ENCODE data around the gene PDE4B. TPM values are rescaled to one million over a fixed set of nuclear protein-coding genes. Genes with fewer than 3 reads are reported as not detected.

Gene PDE4B
- total and polyA plus RNA-seq, 9 of the 15 experiments (the other 6 are each of a cell fraction or from before 2014, with no cell fraction given), result 0.09 TPM; not detected in 8

GRCh38 chr1:66282891-66283621, 490.4 kb downstream of the PDE4B start:
- no TSS peak for BruUV-seq (replicated peaks)
- ChIA-PET CTCF (ENCODE audit: low intra/inter-chr PET ratio) (no interaction called here), POLR2A (no interaction called here)
- H3K4me1 ChIP-seq (replicated peaks in 1 of 2; ENCODE audit: control insufficient read depth in 2 of 2, insufficient read depth in 2 of 2, low read length in 2 of 2), result no peaks in the 10 kb centered on the region
- no peak overlapping the region for H3K4me2 ChIP-seq (ENCODE audit: insufficient read depth, low read length)
- H3K79me2 ChIP-seq (ENCODE audit: control insufficient read depth, insufficient read depth, low read length), result no peaks in the 10 kb centered on the region
- DNase-seq (ENCODE audit: extremely low read depth in 1 of 4, low spot score in 3 of 4) (no peak), ATAC-seq (no peak), FAIRE-seq (no peak)
- no peak overlapping the region for H2AFZ ChIP-seq (ENCODE audit: low read depth, low read length)
- in situ Hi-C loops (cut with MboI), result no loop called here
- H3K9ac ChIP-seq (ENCODE audit: insufficient read depth in 1 of 2, low read depth in 2 of 2, low read length in 2 of 2), result no peak overlapping the region
- 4% methylated on average over 3 of the region's 3 CpGs for WGBS (ENCODE audit: insufficient coverage, low coverage, missing lambda C conversion rate)
- no peak overlapping the region for H3K4me3 ChIP-seq
- H3K9me1 ChIP-seq (ENCODE audit: control insufficient read depth, insufficient read depth, low read length), result no peaks in the 10 kb centered on the region
- H3K27ac ChIP-seq (ENCODE audit: extremely low read depth, low read depth, low read length), result no peak overlapping the region
- no peaks in the 10 kb centered on the region for H3K9me3 ChIP-seq (replicated peaks; ENCODE audit: control insufficient read depth, insufficient read depth, low read depth, low read length)
- intact Hi-C loops (cut with micrococcal nuclease), result no loop called here
- no peaks in the 10 kb centered on the region; a peak in 1 of 5 replicates for H3K27me3 ChIP-seq (ENCODE audit: control insufficient read depth in 2 of 2, insufficient read depth in 2 of 2, low read length in 2 of 2)
- no peaks in the 10 kb centered on the region for H4K20me1 ChIP-seq (replicated peaks; ENCODE audit: control insufficient read depth, insufficient read depth, low read length)
- H3K36me3 ChIP-seq (ENCODE audit: control insufficient read depth, insufficient read depth, low read length), result no peaks in the 10 kb centered on the region
- no peak for TF ChIP-seq ZNF512 (tag; IDR thresholded peaks at IDR 0.05)
- no peak for TF ChIP-seq MEF2A (IDR thresholded peaks at IDR 0.05; ENCODE audit: control insufficient read depth, low read depth, low read length)
- no peak for TF ChIP-seq HIVEP1 (CRISPR knock-in tag; IDR thresholded peaks at IDR 0.05)
- TF ChIP-seq BACH1 (tag; IDR thresholded peaks at IDR 0.05), result no peak
- TF ChIP-seq ZNF134 (CRISPR knock-in tag; conservative IDR thresholded peaks at IDR 0.05), result no peak
- no peak for TF ChIP-seq ZNF407 (IDR thresholded peaks at IDR 0.05; ENCODE audit: low read depth)
